Ascending aorta (tissue), 2 donors: ENCODE data around the gene CEMIP. TPM values are rescaled to one million over a fixed set of nuclear protein-coding genes. Genes with fewer than 3 reads are reported as not detected.

Source experiments
- DNase-seq, 2 donors: peaks; one replicate each; pipeline ENCODE4 v3.0.0-alpha.2; 2019; ENCODE audit warnings: low spot score in 2 of 2
- H3K27ac ChIP-seq, 2 donors: fragments of 200-600 bp; sonication (generic); one replicate each; pipeline ENCODE4 v1.5.1; 2016 to 2017; ENCODE audit warnings: mild to moderate bottlenecking in 1 of 2
- H3K27me3 ChIP-seq: fragments of 200-600 bp; sonication (generic); one replicate; pipeline ENCODE4 v1.5.1; 2017
- H3K36me3 ChIP-seq, 2 donors: fragments of 200-600 bp; sonication (generic); one replicate each; pipeline ENCODE4 v1.5.1; 2016
- H3K4me1 ChIP-seq, 2 donors: fragments of 200-600 bp; sonication (generic); one replicate each; pipeline ENCODE4 v1.5.1; 2016 to 2017; ENCODE audit warnings: mild to moderate bottlenecking in 1 of 2
- H3K4me3 ChIP-seq, 2 donors: fragments of 200-600 bp; sonication (generic); one replicate each; pipeline ENCODE4 v1.5.1; 2016 to 2017; ENCODE audit warnings: mild to moderate bottlenecking in 1 of 2
- H3K9me3 ChIP-seq, 2 donors: fragments of 200-600 bp; sonication (generic); one replicate each; pipeline ENCODE4 v1.5.1; 2016
- intact Hi-C: fragments of 100-400 bp; cut with DNase I; formaldehyde crosslinking; loops from one replicate; pipeline ENCODE4 v1.15.1; 2023
- total RNA-seq: library from RNA; depleted of rRNA; stranded (reverse); fragments of >200 nt; gene quantifications from one replicate; pipeline ENCODE4 v1.1.0, GENCODE V29; 2016
- TF ChIP-seq, protein P1 (sequence below), 3 experiments: fragments of 200-600 bp in 2 of 3; fragments of 450-650 bp in 1 of 3; sonication (generic) in 2 of 3; IDR thresholded peaks; one replicate each; pipeline ENCODE4 v1.5.1; 2016 to 2019; ENCODE audit warnings: antibody characterized with exemption in 3 of 3, mild to moderate bottlenecking in 1 of 3, moderate library complexity in 1 of 3

The CEMIP gene
- total RNA-seq, 1 donor from 2014 or later: not detected

- no peak overlapping the region for H3K27ac ChIP-seq
- TF ChIP-seq, protein P1, sequence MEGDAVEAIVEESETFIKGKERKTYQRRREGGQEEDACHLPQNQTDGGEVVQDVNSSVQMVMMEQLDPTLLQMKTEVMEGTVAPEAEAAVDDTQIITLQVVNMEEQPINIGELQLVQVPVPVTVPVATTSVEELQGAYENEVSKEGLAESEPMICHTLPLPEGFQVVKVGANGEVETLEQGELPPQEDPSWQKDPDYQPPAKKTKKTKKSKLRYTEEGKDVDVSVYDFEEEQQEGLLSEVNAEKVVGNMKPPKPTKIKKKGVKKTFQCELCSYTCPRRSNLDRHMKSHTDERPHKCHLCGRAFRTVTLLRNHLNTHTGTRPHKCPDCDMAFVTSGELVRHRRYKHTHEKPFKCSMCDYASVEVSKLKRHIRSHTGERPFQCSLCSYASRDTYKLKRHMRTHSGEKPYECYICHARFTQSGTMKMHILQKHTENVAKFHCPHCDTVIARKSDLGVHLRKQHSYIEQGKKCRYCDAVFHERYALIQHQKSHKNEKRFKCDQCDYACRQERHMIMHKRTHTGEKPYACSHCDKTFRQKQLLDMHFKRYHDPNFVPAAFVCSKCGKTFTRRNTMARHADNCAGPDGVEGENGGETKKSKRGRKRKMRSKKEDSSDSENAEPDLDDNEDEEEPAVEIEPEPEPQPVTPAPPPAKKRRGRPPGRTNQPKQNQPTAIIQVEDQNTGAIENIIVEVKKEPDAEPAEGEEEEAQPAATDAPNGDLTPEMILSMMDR (IDR thresholded peaks at IDR 0.05): no peak
- no peaks in the 10 kb centered on the region for H3K27me3 ChIP-seq
- no peaks in the 10 kb centered on the region for H3K36me3 ChIP-seq
- H3K4me3 ChIP-seq: no peak overlapping the region
- intact Hi-C loops: no loop called here
- H3K4me1 ChIP-seq: no peaks in the 10 kb centered on the region
- no peaks in the 10 kb centered on the region for H3K9me3 ChIP-seq
- DNase-seq: no peak
Observed at GRCh38 chr15:80744415-80744814, 34.8 kb upstream of the CEMIP start.

DNA sequence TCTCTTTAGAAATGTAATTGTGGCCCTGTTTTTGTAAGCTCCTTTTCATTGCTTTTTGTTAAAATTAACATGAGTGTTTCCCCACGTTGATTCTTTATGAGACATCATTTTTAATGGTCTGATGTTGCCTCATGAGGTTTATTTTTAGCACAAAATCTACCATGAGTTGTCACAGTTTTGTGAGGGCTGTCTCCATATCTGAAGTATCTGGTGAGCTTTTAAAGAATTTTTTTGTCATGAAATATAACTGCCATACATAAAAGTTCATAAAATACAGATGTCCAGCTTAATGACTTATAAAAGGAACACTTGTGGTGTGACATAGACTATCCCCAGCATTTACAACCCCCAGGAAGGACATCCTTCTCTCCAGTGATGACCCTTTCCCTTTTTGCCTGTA, 34.3 kb upstream of the CEMIP start:
- intact Hi-C loops: no loop called here
- Histone ChIP-seq H3K36me3 (no peaks in the 10 kb centered on the region), H3K9me3 (no peaks in the 10 kb centered on the region), H3K4me1 (no peaks in the 10 kb centered on the region), H3K27ac (no peak overlapping the region), H3K4me3 (no peak overlapping the region), H3K27me3 (no peaks in the 10 kb centered on the region)
- DNase-seq: no peak
- TF ChIP-seq, protein P1 (IDR thresholded peaks at IDR 0.05): no peak

- intact Hi-C loops: no loop called here
- no peaks in the 10 kb centered on the region for H3K4me1 ChIP-seq
- TF ChIP-seq, protein P1 (IDR thresholded peaks at IDR 0.05): no peak
- H3K27me3 ChIP-seq: no peaks in the 10 kb centered on the region
- no peak overlapping the region for H3K4me3 ChIP-seq
- no peak overlapping the region for H3K27ac ChIP-seq
- DNase-seq: no peak
- H3K9me3 ChIP-seq: no peaks in the 10 kb centered on the region
- peaks cover 0 to 3% of the 10 kb centered on the region in 2 donors for H3K36me3 ChIP-seq
Observed at GRCh38 chr15:80745888-80746287, 33.3 kb upstream of the CEMIP start.

DNA sequence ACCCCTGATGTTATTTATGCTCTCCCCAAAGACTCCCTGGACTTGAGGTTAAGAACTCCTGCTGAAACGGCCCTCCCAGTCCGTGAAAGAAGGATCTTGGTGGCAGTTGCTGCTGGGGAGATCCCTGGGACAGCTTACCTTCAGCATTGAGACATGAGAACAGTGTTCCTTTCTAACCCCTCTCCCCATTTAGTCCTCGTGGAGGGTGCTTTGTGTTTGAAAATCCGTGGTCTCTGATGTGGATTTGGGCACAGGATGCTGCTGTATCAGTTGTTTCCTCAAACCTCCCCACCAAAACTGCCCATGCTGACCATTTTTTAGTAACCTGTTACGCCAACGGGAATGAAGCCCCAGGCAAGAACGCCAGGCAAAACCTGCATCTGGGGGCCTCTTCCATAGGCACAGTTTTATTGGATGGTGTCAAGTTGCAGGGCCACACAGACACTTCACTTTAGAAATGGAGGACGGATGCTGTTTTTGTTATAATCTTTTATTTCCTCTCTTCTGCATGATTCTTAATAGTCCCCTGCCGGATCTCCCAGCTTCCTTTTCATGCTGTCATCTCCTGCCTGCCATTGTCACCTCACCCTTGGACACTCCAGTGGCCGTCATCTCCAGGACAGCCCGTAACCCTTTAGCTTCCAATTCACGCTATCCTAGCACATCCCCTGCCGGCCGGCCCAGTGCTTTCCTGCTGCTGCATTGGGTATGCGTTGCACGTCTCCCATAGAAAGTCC, 31.7 kb upstream of the CEMIP start:
- Histone ChIP-seq H3K4me1 (no peaks in the 10 kb centered on the region), H3K36me3 (peaks cover 0 to 6% of the 10 kb centered on the region in 2 donors), H3K27ac (no peak overlapping the region), H3K27me3 (no peaks in the 10 kb centered on the region), H3K4me3 (no peak overlapping the region), H3K9me3 (no peaks in the 10 kb centered on the region)
- no peak for DNase-seq
- intact Hi-C loops: no loop called here
- TF ChIP-seq, protein P1 (IDR thresholded peaks at IDR 0.05): no peak

DNA sequence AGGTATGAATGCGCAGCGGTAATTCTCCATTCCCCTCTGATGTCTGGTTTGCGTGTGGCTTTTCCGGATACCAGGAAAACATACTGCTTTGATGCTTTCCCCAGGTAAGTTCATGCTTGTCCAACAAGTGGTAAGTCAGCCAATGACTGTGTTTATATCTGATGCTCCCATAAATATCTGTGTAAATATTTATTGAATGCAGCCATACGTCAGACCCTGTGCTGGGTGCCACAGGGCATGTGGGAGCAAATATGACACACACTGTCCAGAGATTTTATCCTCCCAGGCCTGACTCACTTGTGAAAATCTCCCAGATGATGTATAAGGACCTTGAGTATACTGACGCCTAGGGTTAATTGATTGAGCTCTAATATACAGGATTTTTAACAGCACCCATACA, 29.6 kb upstream of the CEMIP start:
- no peak overlapping the region for H3K4me3 ChIP-seq
- TF ChIP-seq, protein P1 (IDR thresholded peaks at IDR 0.05): no peak
- H3K27ac ChIP-seq: no peak overlapping the region
- intact Hi-C loops: no loop called here
- no peak for DNase-seq
- H3K4me1 ChIP-seq: no peaks in the 10 kb centered on the region
- H3K9me3 ChIP-seq: no peaks in the 10 kb centered on the region
- H3K36me3 ChIP-seq: peaks cover 5 to 6% of the 10 kb centered on the region in 2 donors
- H3K27me3 ChIP-seq: no peaks in the 10 kb centered on the region
